VCaP (cell line): ENCODE measurements around the gene GAS2L1.

ENCODE experiments used
- H3K27ac ChIP-seq: fragments of 450-650 bp; 2 replicates; pipeline ENCODE4 v1.5.1; 2017
- CTCF ChIP-seq: fragments of 450-650 bp; conservative IDR thresholded peaks from 2 replicates; pipeline ENCODE4 v1.5.1; 2017; ENCODE audit warnings: mild to moderate bottlenecking, moderate library complexity

Gene GAS2L1

GRCh38 chr22:29309332-29310064 lies 3.0 kb downstream of the GAS2L1 start:
- TF ChIP-seq CTCF, result no peak
- H3K27ac ChIP-seq, result peak overlapping the region; percentile 19; the same call in 1 of the 2 replicates

- TF ChIP-seq CTCF, result no peak
Measured at GRCh38 chr22:29310065-29310862, 3.8 kb downstream of the GAS2L1 start.

DNA sequence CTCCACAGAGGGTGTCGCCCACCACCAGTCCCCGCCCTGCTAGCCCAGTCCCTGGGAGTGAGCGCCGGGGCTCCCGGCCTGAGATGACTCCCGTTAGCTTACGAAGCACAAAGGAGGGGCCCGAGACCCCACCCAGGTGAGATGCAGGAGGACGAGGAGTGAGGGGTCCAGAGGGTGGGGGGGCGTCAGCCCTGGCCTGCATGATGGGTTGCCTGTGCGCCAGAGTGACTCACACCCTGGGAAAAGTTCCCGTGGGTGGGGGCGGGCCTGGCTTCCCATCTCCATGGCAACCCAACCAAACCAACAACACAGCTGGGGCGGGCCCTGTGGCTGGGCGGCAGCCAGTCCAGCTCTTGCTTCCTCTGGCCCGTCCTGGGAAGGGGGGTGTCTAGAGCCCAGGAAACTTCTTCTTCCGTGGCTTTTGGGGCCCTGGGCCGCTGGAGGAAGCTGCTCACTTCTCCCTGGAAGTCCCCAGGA lies 4.5 kb downstream of the GAS2L1 start:
- H3K27ac ChIP-seq, result peak overlapping the region; percentile 11; the same call in 1 of the 2 replicates
- no peak for TF ChIP-seq CTCF

More at GRCh38 chr22:29310065-29310862, 3.8 kb downstream of the GAS2L1 start:
- peak overlapping the region; percentile 11; the same call in 1 of the 2 replicates for H3K27ac ChIP-seq

DNA sequence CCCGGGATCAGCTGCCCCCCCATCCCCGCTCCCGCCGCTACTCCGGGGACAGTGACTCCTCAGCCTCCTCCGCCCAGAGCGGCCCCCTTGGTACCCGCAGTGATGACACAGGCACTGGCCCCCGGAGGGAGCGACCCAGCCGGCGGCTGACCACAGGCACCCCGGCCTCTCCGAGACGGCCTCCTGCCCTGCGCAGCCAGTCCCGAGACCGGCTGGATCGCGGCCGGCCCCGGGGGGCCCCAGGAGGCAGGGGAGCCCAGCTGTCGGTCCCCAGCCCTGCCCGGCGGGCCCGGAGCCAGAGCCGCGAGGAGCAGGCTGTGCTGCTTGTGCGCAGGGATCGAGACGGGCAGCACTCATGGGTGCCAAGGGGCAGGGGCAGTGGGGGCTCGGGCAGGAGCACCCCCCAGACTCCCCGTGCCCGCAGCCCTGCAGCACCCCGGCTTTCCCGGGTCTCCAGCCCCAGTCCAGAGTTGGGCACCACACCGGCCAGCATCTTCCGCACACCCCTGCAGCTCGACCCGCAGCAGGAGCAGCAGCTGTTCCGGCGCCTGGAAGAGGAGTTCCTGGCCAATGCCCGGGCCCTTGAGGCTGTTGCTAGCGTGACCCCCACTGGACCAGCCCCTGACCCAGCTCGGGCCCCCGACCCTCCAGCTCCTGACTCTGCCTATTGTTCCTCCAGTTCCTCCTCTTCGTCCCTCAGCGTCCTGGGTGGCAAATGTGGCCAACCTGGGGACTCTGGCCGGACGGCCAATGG lies 5.2 kb downstream of the GAS2L1 start:
- TF ChIP-seq CTCF, result no peak
- H3K27ac ChIP-seq, result no peak overlapping the region

DNA sequence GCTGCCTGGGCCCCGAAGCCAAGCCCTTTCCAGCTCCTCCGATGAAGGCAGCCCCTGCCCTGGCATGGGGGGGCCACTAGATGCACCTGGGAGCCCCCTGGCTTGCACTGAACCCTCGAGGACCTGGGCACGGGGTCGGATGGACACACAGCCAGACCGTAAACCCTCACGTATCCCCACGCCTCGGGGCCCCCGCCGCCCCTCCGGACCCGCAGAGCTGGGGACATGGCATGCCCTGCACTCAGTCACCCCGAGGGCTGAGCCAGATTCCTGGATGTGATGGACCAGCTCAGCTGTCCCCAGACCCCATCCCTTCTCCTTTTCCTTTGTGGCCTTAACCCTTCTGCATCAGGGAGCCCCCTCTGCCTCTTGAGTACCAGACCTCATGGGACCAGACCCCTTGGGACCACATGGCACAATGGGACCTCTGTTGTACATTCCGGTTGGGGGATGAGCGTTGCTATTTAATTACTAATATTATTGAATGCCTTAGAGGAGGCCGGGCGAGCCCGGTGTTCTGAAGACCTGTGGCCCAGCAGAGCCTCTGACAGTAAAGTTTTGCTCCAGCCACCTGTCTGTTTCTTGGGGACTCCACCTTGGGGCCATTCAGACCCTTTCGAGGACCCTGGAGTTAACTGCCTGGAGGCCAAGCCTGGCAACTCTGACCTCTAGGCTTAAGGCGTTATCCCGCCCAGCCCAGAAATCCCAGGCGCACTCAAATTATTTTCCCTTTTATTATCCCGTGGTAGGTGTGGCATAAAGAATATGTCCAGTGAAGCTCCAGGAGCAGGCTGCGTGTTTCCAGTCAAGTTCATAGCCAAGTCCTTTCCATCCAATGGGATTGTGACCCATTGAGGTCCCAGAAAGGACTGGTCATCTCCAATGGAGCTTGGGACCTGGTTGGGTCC lies 6.0 kb downstream of the GAS2L1 start:
- TF ChIP-seq CTCF, result no peak
- no peak overlapping the region for H3K27ac ChIP-seq

- no peak overlapping the region for H3K27ac ChIP-seq
- TF ChIP-seq CTCF, result no peak; the same call in 1 of the 2 replicates
Measured at GRCh38 chr22:29313126-29313575, 6.7 kb downstream of the GAS2L1 start.
